Suprapubic skin (tissue), 3 donors: Measurements from ENCODE around the gene KLHL13.

ENCODE experiments used
- POLR2A ChIP-seq, 2 donors: fragments of 450-650 bp; IDR thresholded peaks; one replicate each; pipeline ENCODE4 v1.6.1; 2017; ENCODE audit warnings: antibody characterized with exemption in 2 of 2, mild to moderate bottlenecking in 2 of 2, moderate library complexity in 2 of 2
- TF ChIP-seq, protein P1 (sequence below), 2 donors: fragments of 200-600 bp in 1 of 2; fragments of 450-650 bp in 1 of 2; sonication (generic) in 1 of 2; IDR thresholded peaks; one replicate each; pipeline ENCODE4 v1.5.1; 2016 to 2019; ENCODE audit warnings: antibody characterized with exemption in 2 of 2, mild to moderate bottlenecking in 1 of 2, moderate library complexity in 1 of 2

DNA sequence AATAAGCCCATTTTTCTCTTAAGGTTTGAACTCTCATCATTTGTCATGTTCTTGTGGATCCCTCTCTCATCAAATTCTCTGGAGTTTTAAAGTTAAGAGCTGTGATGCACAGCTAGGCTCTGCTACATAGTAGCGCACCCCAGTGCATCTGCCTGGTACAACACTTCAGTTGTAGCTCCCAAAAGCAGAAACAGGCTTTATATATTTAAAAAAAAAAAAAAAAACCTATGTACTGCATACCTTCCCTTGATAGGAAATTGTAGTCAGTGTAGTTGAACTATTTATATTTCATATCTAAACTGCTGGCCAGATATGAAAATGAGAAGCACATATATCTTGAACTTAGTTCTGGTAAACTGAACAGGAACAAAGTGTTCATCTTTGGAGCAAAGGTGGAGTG, 131.4 kb downstream of the KLHL13 start:
- TF ChIP-seq, protein P1, sequence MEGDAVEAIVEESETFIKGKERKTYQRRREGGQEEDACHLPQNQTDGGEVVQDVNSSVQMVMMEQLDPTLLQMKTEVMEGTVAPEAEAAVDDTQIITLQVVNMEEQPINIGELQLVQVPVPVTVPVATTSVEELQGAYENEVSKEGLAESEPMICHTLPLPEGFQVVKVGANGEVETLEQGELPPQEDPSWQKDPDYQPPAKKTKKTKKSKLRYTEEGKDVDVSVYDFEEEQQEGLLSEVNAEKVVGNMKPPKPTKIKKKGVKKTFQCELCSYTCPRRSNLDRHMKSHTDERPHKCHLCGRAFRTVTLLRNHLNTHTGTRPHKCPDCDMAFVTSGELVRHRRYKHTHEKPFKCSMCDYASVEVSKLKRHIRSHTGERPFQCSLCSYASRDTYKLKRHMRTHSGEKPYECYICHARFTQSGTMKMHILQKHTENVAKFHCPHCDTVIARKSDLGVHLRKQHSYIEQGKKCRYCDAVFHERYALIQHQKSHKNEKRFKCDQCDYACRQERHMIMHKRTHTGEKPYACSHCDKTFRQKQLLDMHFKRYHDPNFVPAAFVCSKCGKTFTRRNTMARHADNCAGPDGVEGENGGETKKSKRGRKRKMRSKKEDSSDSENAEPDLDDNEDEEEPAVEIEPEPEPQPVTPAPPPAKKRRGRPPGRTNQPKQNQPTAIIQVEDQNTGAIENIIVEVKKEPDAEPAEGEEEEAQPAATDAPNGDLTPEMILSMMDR (IDR thresholded peaks at IDR 0.05) = no peak
- no peak for TF ChIP-seq POLR2A (IDR thresholded peaks at IDR 0.05)
